Activated CD8-positive, alpha-beta memory T cell treated with anti-CD3 and anti-CD28 coated beads for 48 hours (primary cell): ENCODE data around the gene NRIP2.

Experiments used
- DNase-seq, 3 experiments: peaks; one replicate each; pipeline ENCODE4 v3.0.0-alpha.2; 2020; ENCODE audit warnings: low read depth in 2 of 3, low spot score in 2 of 3

The NRIP2 gene

GRCh38 chr12:2851931-2852330 is 17.1 kb upstream of the NRIP2 start:
- no peak for DNase-seq

- DNase-seq = no peak
Measured at GRCh38 chr12:2845280-2845679, 10.4 kb upstream of the NRIP2 start.

GRCh38 chr12:2844786-2845185 is 10.0 kb upstream of the NRIP2 start:
- DNase-seq = no peak

- no peak for DNase-seq
Measured at GRCh38 chr12:2842948-2843347, 8.1 kb upstream of the NRIP2 start.

- no peak for DNase-seq
Measured at GRCh38 chr12:2841056-2841650, 6.3 kb upstream of the NRIP2 start.

GRCh38 chr12:2836574-2836973 is 1.7 kb upstream of the NRIP2 start:
- no peak for DNase-seq

- no peak for DNase-seq
Measured at GRCh38 chr12:2835691-2836403, 1.0 kb upstream of the NRIP2 start.

- DNase-seq = no peak
Measured at GRCh38 chr12:2833810-2834209, 1.0 kb downstream of the NRIP2 start.

GRCh38 chr12:2833327-2833726 is 1.5 kb downstream of the NRIP2 start:
- DNase-seq = no peak

- DNase-seq = no peak
Measured at GRCh38 chr12:2832550-2833127, 2.2 kb downstream of the NRIP2 start.

- no peak for DNase-seq
Measured at GRCh38 chr12:2829275-2829674, 5.6 kb downstream of the NRIP2 start.

GRCh38 chr12:2826721-2827515 is 7.9 kb downstream of the NRIP2 start:
- DNase-seq = no peak

- DNase-seq = no peak
Measured at GRCh38 chr12:2826036-2826435, 8.8 kb downstream of the NRIP2 start.

- no peak for DNase-seq
Measured at GRCh38 chr12:2825132-2825531, 9.7 kb downstream of the NRIP2 start.

GRCh38 chr12:2824541-2824940 is 10.3 kb downstream of the NRIP2 start:
- no peak for DNase-seq

GRCh38 chr12:2823483-2823882 is 11.4 kb downstream of the NRIP2 start:
- DNase-seq = no peak

GRCh38 chr12:2820432-2820831 is 14.4 kb downstream of the NRIP2 start:
- DNase-seq = no peak

GRCh38 chr12:2819810-2820209 is 15.0 kb downstream of the NRIP2 start:
- DNase-seq = no peak

GRCh38 chr12:2813214-2814185 is 21.3 kb downstream of the NRIP2 start:
- DNase-seq = no peak

GRCh38 chr12:2812290-2813213 is 22.3 kb downstream of the NRIP2 start, which contains the start of gene ITFG2:
TSS of gene ITFG2 (plus strand) at chr12:2812668. CDS start at chr12:2812761, 93 bp downstream.
- DNase-seq = peak; percentile 71 to 86 (median 79)
